Cardiac septum (tissue), 1 donor: Measurements from ENCODE around the gene KRTAP5-2. TPM values are rescaled to one million over a fixed set of nuclear protein-coding genes. Genes with fewer than 3 reads are reported as not detected.
A peak's percentile ranks its signal among the peaks of the same experiment; 100 is the strongest.

Experiments used
- DNase-seq: peaks from one replicate; pipeline ENCODE4 v3.0.0-alpha.2; 2020; ENCODE audit warnings: low spot score
- intact Hi-C: fragments of 100-400 bp; cut with DNase I; formaldehyde crosslinking; loops from one replicate; pipeline ENCODE4 v1.14.0; 2022
- total RNA-seq: library from RNA; stranded (reverse); fragmentation: NEBNext Ultra II Directional; extraction: Animal tissue kit (Norgen Biotek cat#: 25700); gene quantifications from one replicate; pipeline ENCODE4 v1.2.1, GENCODE V29; 2021
- donor health status: DM: no; HTN: no; CAD: no.

The KRTAP5-2 gene
- total RNA-seq, 1 donor from 2014 or later: not detected

GRCh38 chr11:1560649-1561251 is 37.3 kb downstream of the KRTAP5-2 start:
- intact Hi-C loops: no loop called here
- no peak for DNase-seq

GRCh38 chr11:1560002-1560648 is 38.0 kb downstream of the KRTAP5-2 start:
- intact Hi-C loops: no loop called here
- peak; percentile 75 for DNase-seq

DNA sequence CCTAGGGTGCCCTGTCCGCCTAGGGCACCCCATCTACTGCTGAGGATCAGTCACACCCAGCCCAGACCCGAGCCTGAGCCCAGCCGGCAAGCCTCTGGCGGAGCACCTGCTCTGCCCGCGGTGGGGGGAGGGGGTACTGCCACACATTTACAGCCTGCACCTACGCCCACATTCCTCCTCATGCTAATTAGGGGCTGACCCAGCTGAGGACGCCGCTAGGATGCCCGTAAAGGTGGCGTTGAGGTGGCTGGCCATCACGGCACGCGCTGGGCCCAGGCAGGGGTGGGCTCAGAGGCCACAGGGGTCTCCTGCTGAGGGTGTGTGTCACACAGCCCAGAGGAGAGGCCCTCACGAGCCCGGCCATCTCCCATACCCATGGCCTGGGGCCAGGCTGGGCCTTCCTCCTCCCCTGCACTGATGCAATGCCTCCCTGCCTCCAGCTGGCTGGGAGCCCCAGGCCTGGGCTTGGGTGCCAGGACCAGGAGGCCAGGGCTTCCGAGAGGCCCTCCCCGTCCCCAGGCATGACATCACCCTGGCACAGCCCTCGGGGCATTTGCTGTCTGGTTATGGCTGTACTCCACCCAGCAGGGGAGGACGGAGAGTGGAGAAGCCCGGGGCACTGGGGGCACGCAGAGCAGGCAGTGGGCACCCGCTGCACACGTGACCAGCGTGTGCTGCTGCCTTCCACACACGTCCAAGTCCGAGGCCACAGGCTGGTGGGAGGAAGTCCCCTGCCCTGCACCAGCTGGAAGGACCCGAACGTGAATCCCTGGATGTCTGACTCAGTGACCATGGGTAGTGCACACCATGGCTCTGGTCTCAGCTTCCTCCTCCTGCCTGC is 38.8 kb downstream of the KRTAP5-2 start:
- DNase-seq: peak; percentile 92
- intact Hi-C loops: loop anchor here (1.0 kb wide), 1 partner anchor 11 kb away; no protein-coding TSS in a partner anchor

GRCh38 chr11:1558775-1559110 is 39.4 kb downstream of the KRTAP5-2 start:
- intact Hi-C loops: loop anchor here (1.0 kb wide), 1 partner anchor 10 kb away; no protein-coding TSS in a partner anchor
- DNase-seq: no peak

GRCh38 chr11:1557904-1558774 is 40.0 kb downstream of the KRTAP5-2 start:
- DNase-seq: peak; percentile 81
- intact Hi-C loops: no loop called here

GRCh38 chr11:1557051-1557884 is 40.8 kb downstream of the KRTAP5-2 start:
- intact Hi-C loops: no loop called here
- DNase-seq: no peak

GRCh38 chr11:1556278-1556902 is 41.7 kb downstream of the KRTAP5-2 start:
- intact Hi-C loops: no loop called here
- DNase-seq: no peak

DNA sequence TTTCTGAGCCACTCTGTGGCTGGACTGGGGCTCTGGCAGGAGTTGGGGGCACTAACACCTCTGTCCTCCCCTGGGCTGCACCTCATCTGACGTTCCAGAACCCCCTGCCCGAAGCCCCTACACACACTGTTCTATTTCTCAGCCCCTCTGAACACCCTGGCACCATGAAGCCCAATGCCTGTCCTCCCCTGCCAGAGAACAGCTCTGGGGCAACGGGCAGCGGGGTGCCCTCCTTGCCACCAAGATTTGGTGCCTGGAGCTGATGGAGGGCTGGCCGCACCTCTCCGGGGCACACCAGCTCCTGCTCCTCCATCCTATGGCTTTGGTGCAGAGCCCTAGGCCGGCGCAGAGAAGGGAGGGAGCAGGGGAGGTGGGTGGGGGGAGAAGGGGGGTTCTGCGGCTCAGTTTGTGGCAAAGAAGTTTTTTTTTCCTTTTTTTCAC is 42.4 kb downstream of the KRTAP5-2 start:
- intact Hi-C loops: no loop called here

GRCh38 chr11:1554981-1555712 is 42.9 kb downstream of the KRTAP5-2 start:
- DNase-seq: peak; percentile 73
- intact Hi-C loops: no loop called here

More for the DNA sequence above, 42.4 kb downstream of the KRTAP5-2 start:
- no peak for DNase-seq

DNA sequence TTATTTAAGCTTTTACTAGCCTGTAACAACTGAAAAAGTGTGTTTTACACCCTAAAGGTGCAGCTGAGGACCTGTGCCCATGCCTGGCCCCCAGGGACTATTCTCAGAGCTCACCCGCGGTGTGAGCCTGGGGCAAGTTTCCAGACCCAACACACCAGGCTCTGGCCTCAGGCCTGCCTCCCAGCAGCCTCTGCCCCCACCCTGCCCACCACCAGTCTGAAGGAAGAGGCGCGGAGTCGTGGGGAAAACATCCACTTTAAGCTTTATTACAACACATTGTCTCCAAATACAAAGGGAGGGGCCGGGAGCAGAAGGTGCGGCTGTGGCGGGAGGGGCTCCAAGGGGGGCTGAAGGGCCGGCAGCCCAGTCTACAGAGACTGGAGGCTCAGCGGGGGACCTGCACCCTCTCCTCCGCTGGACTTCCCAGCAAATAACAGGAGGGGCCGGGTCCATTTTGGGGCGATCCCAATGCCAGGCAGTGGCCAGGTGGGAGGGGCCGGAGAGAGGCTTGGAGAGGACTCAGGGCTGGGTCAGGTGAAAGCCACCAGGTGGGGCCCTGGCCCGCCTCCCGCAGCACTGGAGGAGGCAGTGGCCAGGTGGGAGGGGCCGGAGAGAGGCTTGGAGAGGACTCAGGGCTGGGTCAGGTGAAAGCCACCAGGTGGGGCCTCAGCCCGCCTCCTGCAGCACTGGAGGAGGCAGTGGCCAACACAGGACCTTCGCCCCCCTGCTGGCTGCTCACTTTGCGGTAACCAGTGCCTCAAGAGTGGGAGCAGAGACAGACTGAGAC is 44.1 kb downstream of the KRTAP5-2 start:
- no peak for DNase-seq
- intact Hi-C loops: no loop called here

GRCh38 chr11:1549338-1550330 is 48.5 kb downstream of the KRTAP5-2 start:
- DNase-seq: peak; percentile 76
- intact Hi-C loops: loop anchor here (10.0 kb wide), 1 partner anchor 75 kb away; the partner anchor contains the start of genes KRTAP5-4 and KRTAP5-5

GRCh38 chr11:1548221-1549070 is 49.6 kb downstream of the KRTAP5-2 start:
- intact Hi-C loops: loop anchor here (1.0 to 10.0 kb wide), 2 partner anchors 11 to 76 kb away; partner anchors contain the start of genes KRTAP5-4 and KRTAP5-5
- peak; percentile 87 for DNase-seq

- intact Hi-C loops: loop anchor here (1.0 to 10.0 kb wide), 2 partner anchors 12 to 77 kb away; partner anchors contain the start of genes KRTAP5-4 and KRTAP5-5
- no peak for DNase-seq
These were observed 50.5 kb downstream of the KRTAP5-2 start for GRCh38 chr11:1547467-1548098.
